ENCODE measurements around the gene PPP1CB.

The PPP1CB gene

DNA sequence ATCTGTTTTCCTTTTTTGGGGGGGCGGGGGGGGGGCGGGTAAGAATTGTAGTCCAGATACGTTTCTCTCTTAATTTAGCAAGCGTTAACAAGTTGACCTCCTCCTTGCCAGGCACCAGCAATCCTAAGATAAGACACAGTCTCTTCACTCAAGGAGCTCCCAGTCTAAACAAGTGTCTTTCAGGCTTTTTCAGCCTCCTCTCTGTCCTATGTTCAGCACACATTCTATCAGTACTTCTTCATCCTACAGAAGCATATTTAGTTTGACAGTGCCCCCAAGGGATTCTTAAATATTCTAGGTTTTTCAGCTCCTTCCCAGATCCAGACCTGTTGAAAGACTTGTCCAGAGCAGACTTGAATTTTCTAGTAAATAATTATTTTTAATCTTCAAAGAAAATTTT lies 2.7 kb downstream of the PPP1CB start:
- H3K27me3 ChIP-seq (ENCODE audit: control insufficient read depth, insufficient read depth, low read length): no peaks in the 10 kb centered on the region
- no peaks in the 10 kb centered on the region for H3K9me3 ChIP-seq (ENCODE audit: control insufficient read depth, insufficient read depth, low read length)
- no peak overlapping the region for H3K4me3 ChIP-seq (ENCODE audit: low read depth, low read length)
- no peak overlapping the region for H3K27ac ChIP-seq (ENCODE audit: low read depth, low read length)
- H3K36me3 ChIP-seq (ENCODE audit: control insufficient read depth, insufficient read depth, low read length): peaks cover 10% of the 10 kb centered on the region
- peaks cover 31% of the 10 kb centered on the region for H3K4me1 ChIP-seq (ENCODE audit: control insufficient read depth, insufficient read depth, low read length)
- H3K9ac ChIP-seq (ENCODE audit: low read depth, low read length): no peak overlapping the region

DNA sequence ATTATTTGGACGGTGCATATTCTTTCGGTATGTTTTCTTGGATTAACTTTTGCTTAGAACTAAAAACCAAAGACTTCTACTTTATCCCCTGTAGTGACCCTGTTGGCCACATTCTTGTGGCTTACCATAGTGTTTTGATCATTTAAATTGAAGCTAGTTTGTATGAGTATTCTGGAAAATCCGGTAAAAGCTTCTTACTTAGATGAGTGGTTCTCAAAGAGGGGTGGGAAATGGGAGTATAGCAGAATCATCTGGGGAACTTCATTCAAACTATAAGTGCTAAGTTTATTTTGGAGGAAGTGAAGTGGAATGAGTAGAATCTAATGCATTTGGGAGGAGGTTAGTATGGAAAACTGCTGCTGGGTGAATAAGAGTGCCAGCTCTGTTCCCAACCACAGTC lies 3.8 kb downstream of the PPP1CB start:
- no peaks in the 10 kb centered on the region for H3K9me3 ChIP-seq (ENCODE audit: control insufficient read depth, insufficient read depth, low read length)
- no peak overlapping the region for H3K4me3 ChIP-seq (ENCODE audit: low read depth, low read length)
- H3K27ac ChIP-seq (ENCODE audit: low read depth, low read length): no peak overlapping the region
- H3K4me1 ChIP-seq (ENCODE audit: control insufficient read depth, insufficient read depth, low read length): peaks cover 31% of the 10 kb centered on the region
- H3K27me3 ChIP-seq (ENCODE audit: control insufficient read depth, insufficient read depth, low read length): no peaks in the 10 kb centered on the region
- peaks cover 17% of the 10 kb centered on the region for H3K36me3 ChIP-seq (ENCODE audit: control insufficient read depth, insufficient read depth, low read length)
- H3K9ac ChIP-seq (ENCODE audit: low read depth, low read length): no peak overlapping the region

DNA sequence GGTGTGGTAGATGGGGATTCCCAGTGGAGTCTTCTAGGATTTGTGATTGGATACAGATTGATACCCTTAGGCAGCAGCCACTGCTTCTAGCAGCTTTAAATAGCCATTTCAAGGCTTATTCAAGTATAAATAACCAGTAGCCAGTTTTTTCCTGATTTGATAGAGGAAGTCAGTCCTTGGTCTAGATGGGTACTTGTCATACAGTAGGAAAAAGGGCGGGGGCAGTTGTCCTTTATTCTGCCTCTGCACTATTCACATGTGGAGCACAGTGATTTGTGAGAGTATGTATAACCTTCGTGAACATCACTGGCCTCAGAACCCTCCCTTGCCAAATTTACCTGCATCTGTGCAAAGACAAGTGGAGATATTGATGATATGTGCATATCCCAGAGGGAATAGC lies 6.8 kb downstream of the PPP1CB start:
- Histone ChIP-seq H3K27ac (ENCODE audit: low read depth, low read length) (no peak overlapping the region), H3K4me1 (ENCODE audit: control insufficient read depth, insufficient read depth, low read length) (peaks cover 27% of the 10 kb centered on the region), H3K9me3 (ENCODE audit: control insufficient read depth, insufficient read depth, low read length) (no peaks in the 10 kb centered on the region), H3K9ac (ENCODE audit: low read depth, low read length) (no peak overlapping the region), H3K4me3 (ENCODE audit: low read depth, low read length) (no peak overlapping the region), H3K36me3 (ENCODE audit: control insufficient read depth, insufficient read depth, low read length) (peaks cover 18% of the 10 kb centered on the region), H3K27me3 (ENCODE audit: control insufficient read depth, insufficient read depth, low read length) (no peaks in the 10 kb centered on the region)

DNA sequence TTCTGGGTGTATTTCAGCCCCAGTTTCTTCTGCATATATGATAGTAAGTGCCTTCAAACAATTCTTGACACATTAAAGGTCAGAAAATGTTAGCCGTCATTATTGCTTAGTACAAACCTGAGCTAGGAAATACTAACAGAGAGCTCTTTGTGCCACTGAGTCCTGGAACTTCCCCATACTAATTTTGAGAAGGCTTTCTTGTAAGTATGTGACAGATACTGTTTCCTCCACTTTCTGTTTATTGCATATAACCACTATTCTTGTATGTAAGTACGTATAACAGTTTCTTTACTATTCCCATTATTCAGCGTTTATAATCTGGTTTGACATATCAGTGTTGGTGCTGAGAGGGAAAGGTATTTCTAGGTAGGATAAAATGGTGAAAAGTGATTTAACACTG lies 9.8 kb downstream of the PPP1CB start:
- Histone ChIP-seq H3K27ac (ENCODE audit: low read depth, low read length) (no peak overlapping the region), H3K4me3 (ENCODE audit: low read depth, low read length) (no peak overlapping the region), H3K4me1 (ENCODE audit: control insufficient read depth, insufficient read depth, low read length) (peaks cover 6% of the 10 kb centered on the region; the same call in 1 of the 2 replicates), H3K9ac (ENCODE audit: low read depth, low read length) (no peak overlapping the region), H3K9me3 (ENCODE audit: control insufficient read depth, insufficient read depth, low read length) (no peaks in the 10 kb centered on the region), H3K36me3 (ENCODE audit: control insufficient read depth, insufficient read depth, low read length) (peaks cover 12% of the 10 kb centered on the region), H3K27me3 (ENCODE audit: control insufficient read depth, insufficient read depth, low read length) (no peaks in the 10 kb centered on the region)

DNA sequence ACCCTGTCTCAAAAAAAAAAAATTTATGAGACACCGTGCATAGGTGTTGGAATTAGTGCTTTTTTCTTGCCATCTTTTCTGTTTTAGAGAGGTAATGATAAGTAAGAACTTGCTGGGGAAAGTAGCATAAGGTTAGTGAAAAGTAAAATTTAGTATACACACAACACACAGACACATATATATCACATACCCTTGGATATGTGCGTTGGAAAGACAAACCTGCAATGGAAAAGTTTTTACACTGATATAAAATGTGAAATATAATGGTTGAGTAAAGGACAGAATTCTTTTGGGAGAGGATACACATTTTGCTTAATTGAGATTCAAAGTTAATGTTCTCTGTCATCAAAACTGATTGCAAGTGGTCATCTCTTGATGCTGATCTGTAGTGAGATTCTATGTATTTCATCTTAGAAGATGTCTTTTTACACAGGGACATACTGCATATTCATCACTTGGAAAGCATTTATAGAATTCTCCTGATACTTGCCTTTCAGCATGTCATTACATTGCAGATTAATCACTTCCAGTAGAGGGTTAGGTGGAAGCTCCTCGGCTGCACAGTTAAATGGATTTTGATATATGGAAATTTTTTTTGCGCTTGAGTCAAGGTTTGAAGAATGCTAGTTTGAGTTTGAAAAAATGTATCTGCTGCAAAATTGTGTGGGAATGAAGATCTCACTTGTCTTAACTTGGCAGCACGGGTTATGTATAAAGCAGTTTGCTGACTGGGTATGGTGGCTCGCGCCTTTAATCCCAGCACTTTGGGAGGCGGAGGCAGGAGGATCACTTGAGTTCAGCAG lies 13.5 kb downstream of the PPP1CB start:
- H3K9ac ChIP-seq (ENCODE audit: low read depth, low read length): no peak overlapping the region
- H3K36me3 ChIP-seq (ENCODE audit: control insufficient read depth, insufficient read depth, low read length): peaks cover 4% of the 10 kb centered on the region
- no peaks in the 10 kb centered on the region for H3K4me1 ChIP-seq (ENCODE audit: control insufficient read depth, insufficient read depth, low read length)
- no peaks in the 10 kb centered on the region for H3K9me3 ChIP-seq (ENCODE audit: control insufficient read depth, insufficient read depth, low read length)
- no peak overlapping the region for H3K27ac ChIP-seq (ENCODE audit: low read depth, low read length)
- no peaks in the 10 kb centered on the region for H3K27me3 ChIP-seq (ENCODE audit: control insufficient read depth, insufficient read depth, low read length)
- no peak overlapping the region for H3K4me3 ChIP-seq (ENCODE audit: low read depth, low read length)

DNA sequence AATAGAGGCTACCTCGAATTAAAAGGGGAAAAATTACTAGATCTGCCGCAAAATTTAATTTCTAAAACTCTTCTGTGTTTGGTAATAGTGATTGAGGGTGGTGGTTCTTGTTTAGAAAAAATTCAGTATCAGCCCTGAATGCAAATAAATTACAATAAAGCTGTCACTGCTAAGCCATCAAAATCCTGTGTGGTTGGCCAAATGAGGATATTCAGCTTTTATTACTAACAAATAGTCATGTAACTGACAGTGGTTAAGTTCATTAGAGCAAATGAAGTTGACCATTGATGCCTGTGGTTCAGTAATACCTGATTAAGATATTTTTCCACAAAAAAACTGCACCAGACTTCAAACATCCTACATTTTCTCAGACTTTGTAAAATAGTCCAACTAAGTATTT lies 14.4 kb downstream of the PPP1CB start:
- Histone ChIP-seq H3K9ac (ENCODE audit: low read depth, low read length) (no peak overlapping the region), H3K9me3 (ENCODE audit: control insufficient read depth, insufficient read depth, low read length) (no peaks in the 10 kb centered on the region)

DNA sequence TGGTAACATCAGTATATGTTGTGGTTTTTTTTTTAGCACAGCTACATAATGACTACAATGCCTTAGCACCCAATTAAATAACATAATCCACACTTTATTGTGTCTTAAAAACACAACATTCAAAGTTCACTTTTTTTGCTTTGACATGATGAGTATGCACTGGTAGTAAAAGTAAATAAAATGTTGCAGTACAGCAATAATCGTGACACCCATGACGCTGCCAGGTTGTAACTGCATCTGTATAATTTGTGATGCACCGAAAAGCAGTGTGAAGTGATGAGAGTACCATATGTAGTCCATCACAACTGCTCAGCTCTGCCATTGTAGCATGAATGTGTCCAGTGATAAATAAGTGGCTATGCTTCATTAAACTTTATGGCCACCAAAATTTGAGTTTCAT lies 15.7 kb downstream of the PPP1CB start:
- Histone ChIP-seq H3K4me1 (ENCODE audit: control insufficient read depth, insufficient read depth, low read length) (no peaks in the 10 kb centered on the region), H3K9me3 (ENCODE audit: control insufficient read depth, insufficient read depth, low read length) (no peaks in the 10 kb centered on the region), H3K4me3 (ENCODE audit: low read depth, low read length) (no peak overlapping the region), H3K9ac (ENCODE audit: low read depth, low read length) (no peak overlapping the region), H3K27me3 (ENCODE audit: control insufficient read depth, insufficient read depth, low read length) (no peaks in the 10 kb centered on the region), H3K36me3 (ENCODE audit: control insufficient read depth, insufficient read depth, low read length) (no peaks in the 10 kb centered on the region), H3K27ac (ENCODE audit: low read depth, low read length) (no peak overlapping the region)

More for the DNA sequence above, 14.4 kb downstream of the PPP1CB start:
- Histone ChIP-seq H3K4me1 (ENCODE audit: control insufficient read depth, insufficient read depth, low read length) (no peaks in the 10 kb centered on the region), H3K36me3 (ENCODE audit: control insufficient read depth, insufficient read depth, low read length) (no peaks in the 10 kb centered on the region), H3K27ac (ENCODE audit: low read depth, low read length) (no peak overlapping the region), H3K27me3 (ENCODE audit: control insufficient read depth, insufficient read depth, low read length) (no peaks in the 10 kb centered on the region), H3K4me3 (ENCODE audit: low read depth, low read length) (no peak overlapping the region)

DNA sequence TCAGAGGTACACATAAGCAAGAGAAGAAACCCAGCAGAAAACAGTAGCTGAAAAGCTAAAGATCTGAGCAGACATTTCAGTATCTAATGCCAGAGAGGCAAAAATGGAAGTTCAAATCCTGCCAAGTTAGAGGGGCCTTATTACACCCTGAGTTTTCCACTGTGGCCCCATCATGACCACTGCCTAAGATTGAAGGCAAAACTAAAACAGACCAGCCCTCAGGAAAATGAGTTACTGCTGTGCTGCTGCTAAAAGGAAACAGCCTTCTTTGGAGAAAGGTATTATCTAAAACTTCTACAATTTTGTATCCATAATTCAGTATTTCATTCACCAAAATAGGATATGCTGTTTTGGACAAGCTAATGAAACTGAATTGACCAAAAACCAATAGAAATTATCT lies 16.8 kb downstream of the PPP1CB start:
- no peak overlapping the region for H3K4me3 ChIP-seq (ENCODE audit: low read depth, low read length)
- no peaks in the 10 kb centered on the region for H3K4me1 ChIP-seq (ENCODE audit: control insufficient read depth, insufficient read depth, low read length)

DNA sequence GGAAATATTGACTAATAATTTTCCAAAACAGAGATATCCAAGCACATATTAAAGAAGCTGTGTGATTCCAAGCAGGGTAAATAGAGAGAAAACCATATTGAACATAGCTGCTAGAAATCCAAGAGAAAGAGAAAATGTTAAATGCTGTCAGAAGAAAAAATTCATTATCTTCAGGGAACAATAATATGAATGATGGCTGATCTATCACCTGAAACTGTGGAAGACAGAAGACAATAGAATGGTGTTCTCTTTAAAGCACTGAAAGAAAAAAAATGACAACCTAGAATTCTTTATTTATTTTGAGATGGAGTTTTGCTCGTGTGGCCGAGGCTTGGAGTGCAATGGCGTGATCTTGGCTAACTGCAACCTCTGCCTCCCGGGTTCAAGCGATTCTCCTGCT lies 17.3 kb downstream of the PPP1CB start:
- Histone ChIP-seq H3K4me3 (ENCODE audit: low read depth, low read length) (no peak overlapping the region), H3K27ac (ENCODE audit: low read depth, low read length) (no peak overlapping the region), H3K9ac (ENCODE audit: low read depth, low read length) (no peak overlapping the region), H3K9me3 (ENCODE audit: control insufficient read depth, insufficient read depth, low read length) (no peaks in the 10 kb centered on the region), H3K27me3 (ENCODE audit: control insufficient read depth, insufficient read depth, low read length) (no peaks in the 10 kb centered on the region), H3K4me1 (ENCODE audit: control insufficient read depth, insufficient read depth, low read length) (no peaks in the 10 kb centered on the region), H3K36me3 (ENCODE audit: control insufficient read depth, insufficient read depth, low read length) (no peaks in the 10 kb centered on the region)

More for the DNA sequence above, 16.8 kb downstream of the PPP1CB start:
- Histone ChIP-seq H3K9ac (ENCODE audit: low read depth, low read length) (no peak overlapping the region), H3K27ac (ENCODE audit: low read depth, low read length) (no peak overlapping the region), H3K27me3 (ENCODE audit: control insufficient read depth, insufficient read depth, low read length) (no peaks in the 10 kb centered on the region), H3K9me3 (ENCODE audit: control insufficient read depth, insufficient read depth, low read length) (no peaks in the 10 kb centered on the region), H3K36me3 (ENCODE audit: control insufficient read depth, insufficient read depth, low read length) (no peaks in the 10 kb centered on the region)

DNA sequence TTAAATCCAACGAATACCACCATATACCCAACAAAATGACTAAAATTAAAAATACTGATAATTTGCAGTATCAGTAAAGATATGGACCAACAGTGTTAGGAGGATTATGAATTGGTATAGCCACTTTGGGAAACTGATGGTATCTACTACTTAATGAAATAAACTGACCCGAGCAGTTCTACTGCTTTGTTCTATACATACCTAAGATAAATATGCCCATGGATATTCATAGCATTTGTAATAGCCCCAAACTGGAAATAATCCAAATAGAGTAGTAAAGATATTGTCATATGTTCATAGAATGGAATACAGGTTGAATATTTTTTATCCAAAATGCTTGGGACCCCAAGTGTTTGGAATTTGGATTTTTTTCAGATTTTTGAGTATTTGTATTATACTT lies 20.7 kb downstream of the PPP1CB start:
- H3K4me3 ChIP-seq (ENCODE audit: low read depth, low read length): no peak overlapping the region
- H3K9ac ChIP-seq (ENCODE audit: low read depth, low read length): no peak overlapping the region
- peaks cover 10% of the 10 kb centered on the region for H3K36me3 ChIP-seq (ENCODE audit: control insufficient read depth, insufficient read depth, low read length)
- no peaks in the 10 kb centered on the region for H3K9me3 ChIP-seq (ENCODE audit: control insufficient read depth, insufficient read depth, low read length)
- no peaks in the 10 kb centered on the region for H3K4me1 ChIP-seq (ENCODE audit: control insufficient read depth, insufficient read depth, low read length)
- H3K27ac ChIP-seq (ENCODE audit: low read depth, low read length): no peak overlapping the region
- no peaks in the 10 kb centered on the region for H3K27me3 ChIP-seq (ENCODE audit: control insufficient read depth, insufficient read depth, low read length)

DNA sequence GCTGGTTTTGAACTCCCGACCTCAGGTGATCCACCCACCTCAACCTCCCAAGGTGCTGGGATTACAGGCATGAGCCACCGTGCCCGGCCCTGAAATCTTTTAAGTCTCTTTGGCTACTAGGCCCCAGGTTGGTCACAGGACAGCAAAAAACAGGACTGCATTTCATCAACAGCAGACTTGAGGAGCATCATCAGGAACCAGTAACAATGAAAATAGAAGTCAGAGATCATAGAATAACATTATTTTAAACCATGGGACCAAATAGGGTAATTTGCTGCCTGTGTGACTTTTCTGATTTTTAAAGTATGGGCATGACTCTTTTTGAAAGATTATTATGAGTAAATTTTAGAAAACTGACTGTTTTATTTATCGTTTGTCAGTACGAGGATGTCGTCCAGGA lies 24.8 kb downstream of the PPP1CB start:
- Histone ChIP-seq H3K4me1 (ENCODE audit: control insufficient read depth, insufficient read depth, low read length) (no peaks in the 10 kb centered on the region), H3K4me3 (ENCODE audit: low read depth, low read length) (no peak overlapping the region), H3K36me3 (ENCODE audit: control insufficient read depth, insufficient read depth, low read length) (peaks cover 49% of the 10 kb centered on the region), H3K27me3 (ENCODE audit: control insufficient read depth, insufficient read depth, low read length) (no peaks in the 10 kb centered on the region), H3K9me3 (ENCODE audit: control insufficient read depth, insufficient read depth, low read length) (no peaks in the 10 kb centered on the region), H3K27ac (ENCODE audit: low read depth, low read length) (no peak overlapping the region), H3K9ac (ENCODE audit: low read depth, low read length) (no peak overlapping the region)
